ENCODE data around the gene HYCC2.

DNA sequence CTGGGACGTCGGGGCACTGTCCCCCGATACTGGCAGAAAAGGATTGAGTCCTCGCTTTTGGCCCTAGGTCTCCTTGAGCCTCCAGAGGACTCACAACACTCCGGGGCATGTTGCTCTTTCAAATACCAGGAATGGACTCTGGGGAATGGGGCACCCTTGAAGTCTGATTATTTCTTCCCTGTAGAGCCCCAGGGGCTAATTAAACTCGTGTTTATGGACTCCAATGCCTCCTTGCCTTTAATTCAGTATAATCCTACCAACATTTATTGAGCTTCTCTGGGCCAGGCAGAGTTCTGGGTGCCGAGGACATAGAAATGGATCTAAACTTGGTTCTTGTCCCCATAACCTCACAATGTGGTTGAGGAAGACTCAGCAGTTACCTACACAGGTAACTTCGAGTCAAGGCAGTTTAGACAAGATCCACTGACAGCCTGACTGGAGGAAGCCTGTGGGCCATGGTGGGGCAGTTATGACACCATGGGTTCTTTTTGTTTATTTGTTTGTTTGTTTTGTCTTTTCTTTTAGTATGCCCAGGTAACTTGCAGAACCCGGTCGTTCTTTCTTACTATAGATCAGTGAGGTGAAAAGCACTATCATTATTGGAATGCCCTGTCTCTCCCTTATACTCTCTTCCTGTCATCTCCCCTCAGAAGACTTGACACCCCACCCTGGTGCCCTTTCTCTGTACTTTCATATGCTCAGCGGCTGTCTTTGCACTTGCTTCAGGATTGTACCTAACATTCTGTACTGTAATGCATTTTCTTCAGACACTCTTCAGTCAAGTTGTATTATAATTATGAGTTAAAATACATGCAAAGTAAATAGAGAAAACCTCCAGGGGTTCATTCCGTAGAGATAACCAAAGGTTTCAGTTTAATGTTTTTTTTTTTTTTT is 47.7 kb upstream of the HYCC2 start:
- TF ChIP-seq EZH2 (IDR thresholded peaks at IDR 0.05; ENCODE audit: borderline replicate concordance, low read depth, low read length, severe bottlenecking) (no peak), POLR2AphosphoS5 (IDR thresholded peaks at IDR 0.05; ENCODE audit: insufficient read depth, low read depth, low read length) (no peak), MYC (IDR thresholded peaks at IDR 0.05; ENCODE audit: low read depth, low read length) (no peak), POLR2A (IDR thresholded peaks at IDR 0.05; ENCODE audit: low read depth, low read length) (no peak), JUN (IDR thresholded peaks at IDR 0.05; ENCODE audit: borderline replicate concordance, insufficient read depth, insufficient read length, low read depth) (no peak), FOS (IDR thresholded peaks at IDR 0.05; ENCODE audit: borderline replicate concordance, insufficient read depth, low read length) (no peak)
- TF ChIP-seq, protein P1, sequence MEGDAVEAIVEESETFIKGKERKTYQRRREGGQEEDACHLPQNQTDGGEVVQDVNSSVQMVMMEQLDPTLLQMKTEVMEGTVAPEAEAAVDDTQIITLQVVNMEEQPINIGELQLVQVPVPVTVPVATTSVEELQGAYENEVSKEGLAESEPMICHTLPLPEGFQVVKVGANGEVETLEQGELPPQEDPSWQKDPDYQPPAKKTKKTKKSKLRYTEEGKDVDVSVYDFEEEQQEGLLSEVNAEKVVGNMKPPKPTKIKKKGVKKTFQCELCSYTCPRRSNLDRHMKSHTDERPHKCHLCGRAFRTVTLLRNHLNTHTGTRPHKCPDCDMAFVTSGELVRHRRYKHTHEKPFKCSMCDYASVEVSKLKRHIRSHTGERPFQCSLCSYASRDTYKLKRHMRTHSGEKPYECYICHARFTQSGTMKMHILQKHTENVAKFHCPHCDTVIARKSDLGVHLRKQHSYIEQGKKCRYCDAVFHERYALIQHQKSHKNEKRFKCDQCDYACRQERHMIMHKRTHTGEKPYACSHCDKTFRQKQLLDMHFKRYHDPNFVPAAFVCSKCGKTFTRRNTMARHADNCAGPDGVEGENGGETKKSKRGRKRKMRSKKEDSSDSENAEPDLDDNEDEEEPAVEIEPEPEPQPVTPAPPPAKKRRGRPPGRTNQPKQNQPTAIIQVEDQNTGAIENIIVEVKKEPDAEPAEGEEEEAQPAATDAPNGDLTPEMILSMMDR (IDR thresholded peaks at IDR 0.05; ENCODE audit: extremely low read depth in 1 of 2, insufficient read depth in 1 of 2, low read depth in 1 of 2, low read length in 2 of 2): no peak
- TF ChIP-seq, protein P2, sequence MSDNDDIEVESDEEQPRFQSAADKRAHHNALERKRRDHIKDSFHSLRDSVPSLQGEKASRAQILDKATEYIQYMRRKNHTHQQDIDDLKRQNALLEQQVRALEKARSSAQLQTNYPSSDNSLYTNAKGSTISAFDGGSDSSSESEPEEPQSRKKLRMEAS (IDR thresholded peaks at IDR 0.05; ENCODE audit: insufficient read depth, insufficient read length): no peak
